K562 (cell line): Measurements from ENCODE around the gene NUPR1. TPM values are rescaled to one million over a fixed set of nuclear protein-coding genes. Genes with fewer than 3 reads are reported as not detected.

ENCODE experiments used
- ATAC-seq: fragments of 200-7000 bp; cut with Tn5 transposase; 3 replicates; pipeline ENCODE4 v1.9.1; 2020; ENCODE audit warnings: moderate library complexity
- BruUV-seq: library from RNA; stranded (reverse); fragments of 400-500 nt; replicated peaks from 2 replicates; lab custom pipeline; 2021; lab: Mats Ljungman, UMichigan
- CTCF ChIA-PET: fragments of 300-600 bp; formaldehyde crosslinking; extraction: SDS; loops from one replicate; lab custom pipeline; 2021; ENCODE audit warnings: low intra/inter-chr PET ratio; lab: Yijun Ruan, JAX
- POLR2A ChIA-PET: fragments of 300-600, 350-650 bp; sonication (Branson Sonifier 250); formaldehyde crosslinking; extraction: SDS; loops from one replicate; lab custom pipeline; 2021; ENCODE audit warnings: antibody characterized with exemption, inconsistent platforms; lab: Yijun Ruan, JAX
- DNase-seq, 4 experiments: peaks; one replicate each; pipeline versions ENCODE4 v3.0.0 to v3.0.0-alpha.2; 2011 to 2018; ENCODE audit warnings: low spot score in 3 of 4, mixed read lengths in 3 of 4; ENCODE audit errors: extremely low read depth in 1 of 4
- FAIRE-seq: peaks from 2 replicates; lab custom pipeline; 2011; peaks lifted over from hg19 to GRCh38; lab: Jason Lieb, UNC
- H2AFZ ChIP-seq: 2 replicates; pipeline ENCODE4 v1.6.0; 2011; ENCODE audit warnings: low read depth, low read length, control low read depth, inconsistent platforms
- H3K27ac ChIP-seq: fragments of 200-600 bp; 3 replicates; pipeline ENCODE4 v1.8.0; 2011; ENCODE audit warnings: low read depth, mild to moderate bottlenecking, control low read depth, inconsistent platforms, low read length, moderate library complexity, mixed read lengths; ENCODE audit errors: extremely low read depth
- H3K27me3 ChIP-seq, 2 experiments: fragments of 300-600 bp in 1 of 2; 2 replicates in 1 of 2; 3 replicates in 1 of 2; pipeline versions ENCODE4 v1.6.0 to v1.8.0; 2011; ENCODE audit warnings: inconsistent platforms in 2 of 2, low read length in 2 of 2, mild to moderate bottlenecking in 1 of 2, mixed read lengths in 1 of 2, moderate library complexity in 1 of 2; ENCODE audit not compliant: control insufficient read depth in 2 of 2, insufficient read depth in 2 of 2
- H3K36me3 ChIP-seq: fragments of 300-600 bp; 3 replicates; pipeline ENCODE4 v1.8.0; 2011; ENCODE audit warnings: mild to moderate bottlenecking, low read length, inconsistent platforms; ENCODE audit not compliant: control insufficient read depth, insufficient read depth
- H3K4me1 ChIP-seq, 2 experiments: fragments of 200-600 bp in 1 of 2; replicated peaks in 1 of 2; 2 replicates in 1 of 2; 3 replicates in 1 of 2; pipeline versions ENCODE4 v1.5.1 to v1.8.0; 2011; ENCODE audit warnings: inconsistent platforms in 2 of 2, low read length in 2 of 2, mild to moderate bottlenecking in 1 of 2, mixed read lengths in 1 of 2, moderate library complexity in 1 of 2; ENCODE audit not compliant: control insufficient read depth in 2 of 2, insufficient read depth in 2 of 2
- H3K4me2 ChIP-seq: 2 replicates; pipeline ENCODE4 v1.6.1; 2011; ENCODE audit warnings: low read length, control low read depth, inconsistent platforms, mixed read lengths; ENCODE audit not compliant: insufficient read depth
- H3K4me3 ChIP-seq: fragments of 200-600 bp; sonication (generic), shearing (Covaris generic); 2 replicates; pipeline ENCODE4 v1.5.1; 2016; ENCODE audit warnings: control low read depth, inconsistent platforms
- H3K79me2 ChIP-seq: fragments of 200-600 bp; 3 replicates; pipeline ENCODE4 v1.8.0; 2011; ENCODE audit warnings: low read length, inconsistent platforms; ENCODE audit not compliant: control insufficient read depth, insufficient read depth
- H3K9ac ChIP-seq, 2 experiments: 2 replicates each; pipeline versions ENCODE4 v1.6.0 to v1.6.1; 2011; ENCODE audit warnings: low read depth in 2 of 2, low read length in 2 of 2, control low read depth in 1 of 2, inconsistent platforms in 1 of 2, mild to moderate bottlenecking in 1 of 2, mixed read lengths in 1 of 2; ENCODE audit not compliant: insufficient read depth in 1 of 2
- H3K9me1 ChIP-seq: one replicate; pipeline ENCODE4 v1.6.0; 2011; ENCODE audit warnings: inconsistent platforms, mild to moderate bottlenecking, low read length, moderate library complexity; ENCODE audit not compliant: control insufficient read depth, insufficient read depth
- H3K9me3 ChIP-seq: replicated peaks from 2 replicates; pipeline ENCODE4 v1.5.1; 2011; ENCODE audit warnings: low read depth, low read length, inconsistent platforms; ENCODE audit not compliant: control insufficient read depth, insufficient read depth
- H4K20me1 ChIP-seq: replicated peaks from 2 replicates; pipeline ENCODE4 v1.6.1; 2011; ENCODE audit warnings: low read length, inconsistent platforms, mixed read lengths; ENCODE audit not compliant: control insufficient read depth, insufficient read depth
- NCOA6 ChIP-seq: fragments of 450-650 bp; IDR thresholded peaks from 2 replicates; pipeline ENCODE4 v1.6.1; 2017; ENCODE audit warnings: mild to moderate bottlenecking
- NFIC ChIP-seq: fragments of 450-650 bp; IDR thresholded peaks from 2 replicates; pipeline ENCODE4 v1.6.1; 2017; ENCODE audit warnings: mild to moderate bottlenecking, inconsistent platforms
- POU5F1 ChIP-seq: fragments of 150-350 bp; IDR thresholded peaks from 2 replicates; pipeline ENCODE4 v1.6.1; 2014; ENCODE audit warnings: borderline replicate concordance, low read length, low read depth, mild to moderate bottlenecking; ENCODE audit not compliant: partially characterized antibody
- SMARCA4 ChIP-seq: fragments of 450-650 bp; IDR thresholded peaks from 2 replicates; pipeline ENCODE4 v1.6.1; 2016
- SP1 ChIP-seq: sonication (generic); formaldehyde crosslinking; IDR thresholded peaks from 2 replicates; pipeline ENCODE4 v1.8.1; 2022; ENCODE audit warnings: mild to moderate bottlenecking, missing genetic modification reagents
- U2AF2 ChIP-seq: fragments of 200-400 bp; formaldehyde crosslinking; optimal IDR thresholded peaks from 2 replicates; pipeline ENCODE3; 2017; ENCODE audit warnings: low read depth, mild to moderate bottlenecking, low read length
- WGBS: fragments of 100-300 bp; shearing (Covaris generic); methylation state at CpG from one replicate; pipeline ENCODE4 v1.1.6; 2016; ENCODE audit warnings: low coverage, mixed read lengths; ENCODE audit not compliant: insufficient coverage; ENCODE audit errors: missing lambda C conversion rate; 5-methylcytosine and 5-hydroxymethylcytosine counted together
- in situ Hi-C: fragments of 300-500 bp; cut with MboI; formaldehyde crosslinking; loops from 4 replicates; pipeline ENCODE4 v1.15.0; 2018; ENCODE audit warnings: inconsistent platforms, mixed read lengths
- intact Hi-C: fragments of 100-400 bp; cut with micrococcal nuclease; formaldehyde crosslinking; loops from 2 replicates; pipeline ENCODE4 v1.14.2; 2022
- polyA plus RNA-seq, 8 experiments: library from polyadenylated mRNA; depleted of rRNA in 4 of 8; stranded (reverse) in 5 of 8; unstranded in 3 of 8; fragments of >200 nt; fragmentation: Nextera tagmentation in 2 of 8; fragmentation: Illumina TruSeq in 1 of 8; extraction: Ambion mirVana in 2 of 8; extraction: Trizol in 1 of 8; gene quantifications; 2 replicates each; pipeline versions ENCODE4 v1.2.1 to v1.2.3, GENCODE V29; 2011 to 2014; ENCODE audit warnings: inconsistent platforms in 1 of 8, missing spikeins in 1 of 8
- total RNA-seq, 7 experiments: library from RNA; depleted of rRNA in 6 of 7; stranded (reverse); fragments of >200 nt in 6 of 7; fragmentation: Illumina TruSeq in 2 of 7; extraction: Trizol in 2 of 7; gene quantifications; 2 replicates each; pipeline versions ENCODE4 v1.2.1 to v1.2.3, GENCODE V29; 2011 to 2021; ENCODE audit warnings: low replicate concordance in 1 of 7
- TF ChIP-seq, protein P1 (sequence below), 2 experiments: fragments of 450-650 bp in 1 of 2; sonication (generic) in 1 of 2; formaldehyde crosslinking; conservative IDR thresholded peaks; 2 replicates each; pipeline versions ENCODE4 v1.4.0 to v1.8.1; 2020 to 2022; ENCODE audit warnings: mild to moderate bottlenecking in 1 of 2, missing genetic modification reagents in 1 of 2

NUPR1 gene
- total and polyA plus RNA-seq, 9 of the 15 experiments (the other 6 are each of a cell fraction or from before 2014, with no cell fraction given) = 0.07 to 1.5 (median 0.27) TPM

- TF ChIP-seq POU5F1 (no peak), NCOA6 (no peak), U2AF2 (no peak)
- TF ChIP-seq, protein P1, sequence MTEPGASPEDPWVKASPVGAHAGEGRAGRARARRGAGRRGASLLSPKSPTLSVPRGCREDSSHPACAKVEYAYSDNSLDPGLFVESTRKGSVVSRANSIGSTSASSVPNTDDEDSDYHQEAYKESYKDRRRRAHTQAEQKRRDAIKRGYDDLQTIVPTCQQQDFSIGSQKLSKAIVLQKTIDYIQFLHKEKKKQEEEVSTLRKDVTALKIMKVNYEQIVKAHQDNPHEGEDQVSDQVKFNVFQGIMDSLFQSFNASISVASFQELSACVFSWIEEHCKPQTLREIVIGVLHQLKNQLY (CRISPR knock-in tag; conservative IDR thresholded peaks at IDR 0.05) = no peak
Measured at GRCh38 chr16:28586466-28586865, 47.7 kb upstream of the NUPR1 start (continued).

GRCh38 chr16:28585674-28586073 is 46.9 kb upstream of the NUPR1 start:
- POLR2A ChIA-PET = interaction anchor here (0.7 kb wide), 1 partner anchor 18 kb away, joined by 3 read pairs; no protein-coding TSS in a partner anchor
- Histone ChIP-seq H3K9me1 (no peaks in the 10 kb centered on the region), H3K79me2 (no peaks in the 10 kb centered on the region), H3K9ac (peak overlapping the region in 1 of 2 experiments; percentile 45; a peak in 1 of 4 replicates), H3K27me3 (no peaks in the 10 kb centered on the region), H3K27ac (no peak overlapping the region), H3K4me3 (no peak overlapping the region), H3K36me3 (peaks cover 49% of the 10 kb centered on the region; the same call in 2 of the 3 replicates), H2AFZ (no peak overlapping the region), H3K9me3 (no peaks in the 10 kb centered on the region), H4K20me1 (no peaks in the 10 kb centered on the region), H3K4me1 (no peaks in the 10 kb centered on the region), H3K4me2 (no peak overlapping the region)
- CTCF ChIA-PET = no interaction called here
- no TSS peak for BruUV-seq
- intact Hi-C loops (no loop called here), in situ Hi-C loops (no loop called here)
- TF ChIP-seq SMARCA4 (no peak), NFIC (peak; percentile 58), SP1 (CRISPR knock-in tag) (no peak)
- 85% methylated on average over 9 of the region's 11 CpGs for WGBS
- FAIRE-seq (no peak), ATAC-seq (no peak), DNase-seq (no peak)
